Erythroblast (primary cell): Measurements from ENCODE around the gene ACER3.

Source experiments
- GATA1 ChIP-seq: IDR thresholded peaks from 2 replicates; pipeline ENCODE4 v1.6.1; 2011; ENCODE audit warnings: low read depth, mild to moderate bottlenecking, control low read depth, low read length, moderate library complexity
- POLR2A ChIP-seq: IDR thresholded peaks from 2 replicates; pipeline ENCODE4 v1.6.1; 2011; ENCODE audit warnings: mild to moderate bottlenecking, low read length

- TF ChIP-seq POLR2A = no peak
- no peak for TF ChIP-seq GATA1
These were observed 22.7 kb upstream of the ACER3 start for GRCh38 chr11:76837696-76838677.
